ENCODE data around the gene KRT8.

Gene KRT8

GRCh38 chr12:52925717-52926595 lies 21.1 kb upstream of the KRT8 start:
- DNase-seq (ENCODE audit: low read depth in 2 of 2), result no peak

GRCh38 chr12:52924764-52925716 lies 20.2 kb upstream of the KRT8 start:
- no peak for DNase-seq (ENCODE audit: low read depth in 2 of 2)

GRCh38 chr12:52921488-52922165 lies 16.8 kb upstream of the KRT8 start:
- no peak for DNase-seq (ENCODE audit: low read depth in 2 of 2)

GRCh38 chr12:52920937-52921336 lies 16.1 kb upstream of the KRT8 start:
- DNase-seq (ENCODE audit: low read depth in 2 of 2), result no peak

- no peak for DNase-seq (ENCODE audit: low read depth in 2 of 2)
Observed at GRCh38 chr12:52918784-52919183, 13.9 kb upstream of the KRT8 start.

- DNase-seq (ENCODE audit: low read depth in 2 of 2), result no peak
Observed at GRCh38 chr12:52918351-52918750, 13.5 kb upstream of the KRT8 start.

GRCh38 chr12:52917800-52918199 lies 12.9 kb upstream of the KRT8 start:
- DNase-seq (ENCODE audit: low read depth in 2 of 2), result no peak

GRCh38 chr12:52916216-52916615 lies 11.3 kb upstream of the KRT8 start:
- no peak for DNase-seq (ENCODE audit: low read depth in 2 of 2)

GRCh38 chr12:52915637-52916036 lies 10.8 kb upstream of the KRT8 start:
- DNase-seq (ENCODE audit: low read depth in 2 of 2), result no peak

GRCh38 chr12:52914576-52915121 lies 9.8 kb upstream of the KRT8 start:
- no peak for DNase-seq (ENCODE audit: low read depth in 2 of 2)

GRCh38 chr12:52913431-52913821 lies 8.6 kb upstream of the KRT8 start:
- DNase-seq (ENCODE audit: low read depth in 2 of 2), result no peak

GRCh38 chr12:52912711-52913430 lies 8.0 kb upstream of the KRT8 start:
- no peak for DNase-seq (ENCODE audit: low read depth in 2 of 2)

GRCh38 chr12:52910248-52910883 lies 5.5 kb upstream of the KRT8 start:
- DNase-seq (ENCODE audit: low read depth in 2 of 2), result no peak

GRCh38 chr12:52909796-52910195 lies 4.9 kb upstream of the KRT8 start:
- DNase-seq (ENCODE audit: low read depth in 2 of 2), result no peak

- no peak for DNase-seq (ENCODE audit: low read depth in 2 of 2)
Observed at GRCh38 chr12:52909331-52909730, 4.5 kb upstream of the KRT8 start.

- no peak for DNase-seq (ENCODE audit: low read depth in 2 of 2)
Observed at GRCh38 chr12:52907092-52907810, 2.4 kb upstream of the KRT8 start.

- no peak for DNase-seq (ENCODE audit: low read depth in 2 of 2)
Observed at GRCh38 chr12:52906191-52906601, 1.3 kb upstream of the KRT8 start.

- peak; percentile 16 to 19 for DNase-seq (ENCODE audit: low read depth in 2 of 2)
Observed at GRCh38 chr12:52903855-52904508, 894 bp downstream of the KRT8 start.

GRCh38 chr12:52903285-52903854 lies 1.5 kb downstream of the KRT8 start:
- DNase-seq (ENCODE audit: low read depth in 2 of 2), result peak in 1 of 2 donors; percentile 46
